Panc1 (cell line): Measurements from ENCODE around the gene TMEM30B.

Source experiments
- POLR2AphosphoS5 ChIP-seq: IDR thresholded peaks from 2 replicates; pipeline ENCODE4 v1.6.1; 2012; ENCODE audit warnings: mild to moderate bottlenecking, low read depth, low read length, moderate library complexity
- SIN3A ChIP-seq: IDR thresholded peaks from 2 replicates; pipeline ENCODE4 v1.6.1; 2012; ENCODE audit warnings: low read depth, mild to moderate bottlenecking, low read length, moderate library complexity, borderline replicate concordance; ENCODE audit not compliant: insufficient read depth
- TCF7L2 ChIP-seq: IDR thresholded peaks from 2 replicates; pipeline ENCODE4 v1.6.1; 2011; ENCODE audit warnings: mild to moderate bottlenecking, low read depth, low read length, inconsistent platforms
- TF ChIP-seq, protein P1 (sequence below): fragments of 450-650 bp; IDR thresholded peaks from 2 replicates; pipeline ENCODE4 v1.5.1; 2017; ENCODE audit warnings: mild to moderate bottlenecking
- TF ChIP-seq, protein P2 (sequence below), 2 experiments: IDR thresholded peaks; 2 replicates each; pipeline ENCODE4 v1.6.1; 2011 to 2012; ENCODE audit warnings: low read depth in 2 of 2, control low read depth in 1 of 2, low read length in 1 of 2, mild to moderate bottlenecking in 1 of 2, moderate library complexity in 1 of 2; ENCODE audit not compliant: insufficient read depth in 1 of 2

DNA sequence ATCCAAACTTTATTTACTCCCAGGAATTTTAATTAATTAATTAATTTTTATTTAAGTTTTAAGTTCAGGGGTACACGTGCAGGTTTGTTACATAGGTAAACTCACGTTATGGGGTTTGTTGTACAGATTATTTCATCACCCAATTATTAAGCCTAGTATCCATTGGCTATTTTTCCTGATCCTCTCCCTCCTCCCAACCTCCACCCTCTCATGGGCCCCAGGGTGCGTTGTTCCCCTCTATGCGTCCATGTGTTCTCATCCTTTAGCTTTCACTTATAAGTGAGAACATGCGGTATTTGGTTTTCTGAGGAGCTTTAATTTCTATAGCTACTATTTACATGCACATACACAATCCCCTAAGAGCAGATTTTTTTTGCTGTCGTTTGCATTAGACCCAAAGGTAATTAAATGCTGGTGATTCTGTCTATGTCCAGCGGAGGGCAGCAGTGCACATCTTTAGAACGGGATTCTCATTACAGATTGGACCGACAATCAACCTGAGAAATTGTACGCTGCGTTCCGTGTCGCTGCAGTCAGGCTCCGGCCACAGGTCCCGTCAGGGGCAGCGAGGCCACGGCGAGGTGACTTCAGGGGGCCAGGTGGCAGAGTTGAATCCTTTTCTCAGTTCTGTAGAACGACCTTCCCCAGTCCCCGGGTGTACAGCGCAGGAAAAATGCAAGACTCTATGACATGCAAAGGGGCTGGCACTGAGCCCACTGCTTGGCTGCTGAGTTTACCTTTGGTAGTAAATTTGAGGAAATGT is 11.6 kb downstream of the TMEM30B start:
- TF ChIP-seq, protein P1, sequence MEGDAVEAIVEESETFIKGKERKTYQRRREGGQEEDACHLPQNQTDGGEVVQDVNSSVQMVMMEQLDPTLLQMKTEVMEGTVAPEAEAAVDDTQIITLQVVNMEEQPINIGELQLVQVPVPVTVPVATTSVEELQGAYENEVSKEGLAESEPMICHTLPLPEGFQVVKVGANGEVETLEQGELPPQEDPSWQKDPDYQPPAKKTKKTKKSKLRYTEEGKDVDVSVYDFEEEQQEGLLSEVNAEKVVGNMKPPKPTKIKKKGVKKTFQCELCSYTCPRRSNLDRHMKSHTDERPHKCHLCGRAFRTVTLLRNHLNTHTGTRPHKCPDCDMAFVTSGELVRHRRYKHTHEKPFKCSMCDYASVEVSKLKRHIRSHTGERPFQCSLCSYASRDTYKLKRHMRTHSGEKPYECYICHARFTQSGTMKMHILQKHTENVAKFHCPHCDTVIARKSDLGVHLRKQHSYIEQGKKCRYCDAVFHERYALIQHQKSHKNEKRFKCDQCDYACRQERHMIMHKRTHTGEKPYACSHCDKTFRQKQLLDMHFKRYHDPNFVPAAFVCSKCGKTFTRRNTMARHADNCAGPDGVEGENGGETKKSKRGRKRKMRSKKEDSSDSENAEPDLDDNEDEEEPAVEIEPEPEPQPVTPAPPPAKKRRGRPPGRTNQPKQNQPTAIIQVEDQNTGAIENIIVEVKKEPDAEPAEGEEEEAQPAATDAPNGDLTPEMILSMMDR: peak; percentile 81
- TF ChIP-seq POLR2AphosphoS5 (no peak), TCF7L2 (no peak), SIN3A (no peak)
- TF ChIP-seq, protein P2, sequence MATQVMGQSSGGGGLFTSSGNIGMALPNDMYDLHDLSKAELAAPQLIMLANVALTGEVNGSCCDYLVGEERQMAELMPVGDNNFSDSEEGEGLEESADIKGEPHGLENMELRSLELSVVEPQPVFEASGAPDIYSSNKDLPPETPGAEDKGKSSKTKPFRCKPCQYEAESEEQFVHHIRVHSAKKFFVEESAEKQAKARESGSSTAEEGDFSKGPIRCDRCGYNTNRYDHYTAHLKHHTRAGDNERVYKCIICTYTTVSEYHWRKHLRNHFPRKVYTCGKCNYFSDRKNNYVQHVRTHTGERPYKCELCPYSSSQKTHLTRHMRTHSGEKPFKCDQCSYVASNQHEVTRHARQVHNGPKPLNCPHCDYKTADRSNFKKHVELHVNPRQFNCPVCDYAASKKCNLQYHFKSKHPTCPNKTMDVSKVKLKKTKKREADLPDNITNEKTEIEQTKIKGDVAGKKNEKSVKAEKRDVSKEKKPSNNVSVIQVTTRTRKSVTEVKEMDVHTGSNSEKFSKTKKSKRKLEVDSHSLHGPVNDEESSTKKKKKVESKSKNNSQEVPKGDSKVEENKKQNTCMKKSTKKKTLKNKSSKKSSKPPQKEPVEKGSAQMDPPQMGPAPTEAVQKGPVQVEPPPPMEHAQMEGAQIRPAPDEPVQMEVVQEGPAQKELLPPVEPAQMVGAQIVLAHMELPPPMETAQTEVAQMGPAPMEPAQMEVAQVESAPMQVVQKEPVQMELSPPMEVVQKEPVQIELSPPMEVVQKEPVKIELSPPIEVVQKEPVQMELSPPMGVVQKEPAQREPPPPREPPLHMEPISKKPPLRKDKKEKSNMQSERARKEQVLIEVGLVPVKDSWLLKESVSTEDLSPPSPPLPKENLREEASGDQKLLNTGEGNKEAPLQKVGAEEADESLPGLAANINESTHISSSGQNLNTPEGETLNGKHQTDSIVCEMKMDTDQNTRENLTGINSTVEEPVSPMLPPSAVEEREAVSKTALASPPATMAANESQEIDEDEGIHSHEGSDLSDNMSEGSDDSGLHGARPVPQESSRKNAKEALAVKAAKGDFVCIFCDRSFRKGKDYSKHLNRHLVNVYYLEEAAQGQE (IDR thresholded peaks at IDR 0.05; ENCODE audit: insufficient read depth in 1 of 2, low read depth in 2 of 2, low read length in 1 of 2): no peak
